Measurements from ENCODE around the gene ZNF385D. TPM values are rescaled to one million over a fixed set of nuclear protein-coding genes. Genes with fewer than 3 reads are reported as not detected.

ZNF385D gene
- total RNA-seq, 1 donor from 2014 or later: under 0.01 TPM

GRCh38 chr3:21792176-21792575, 41.2 kb upstream of the ZNF385D start:
- no peak overlapping the region for H3K4me3 ChIP-seq (ENCODE audit: low read depth, low read length)
- FAIRE-seq (no peak), DNase-seq (ENCODE audit: low read depth) (no peak)
- no peak for TF ChIP-seq CTCF (IDR thresholded peaks at IDR 0.05; ENCODE audit: insufficient read depth, low read length, severe bottlenecking)
- no peaks in the 10 kb centered on the region for H3K27me3 ChIP-seq (ENCODE audit: control insufficient read depth, insufficient read depth, low read length)
- H3K36me3 ChIP-seq (ENCODE audit: control insufficient read depth, insufficient read depth, low read length): no peaks in the 10 kb centered on the region

DNA sequence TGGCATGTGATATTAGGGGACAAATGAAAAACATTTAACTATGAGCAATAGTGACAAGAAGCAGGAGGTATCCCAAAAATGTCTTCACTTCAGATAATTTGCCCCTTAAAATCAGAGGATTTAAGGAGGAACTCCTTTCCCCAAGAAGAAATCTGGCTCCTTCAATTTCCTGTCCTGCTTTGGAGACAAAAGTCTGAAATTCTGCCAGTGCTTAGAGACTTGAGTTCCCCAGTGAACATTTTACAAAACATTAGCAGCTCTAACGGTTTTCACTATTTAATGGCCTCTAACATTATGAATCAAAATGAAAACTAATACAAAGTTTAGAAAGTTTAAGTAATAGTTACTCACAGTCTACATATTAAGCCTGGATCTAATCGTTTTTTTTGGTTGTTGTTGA, 40.3 kb upstream of the ZNF385D start:
- FAIRE-seq: no peak
- Histone ChIP-seq H3K36me3 (ENCODE audit: control insufficient read depth, insufficient read depth, low read length) (no peaks in the 10 kb centered on the region), H3K4me3 (ENCODE audit: low read depth, low read length) (no peak overlapping the region), H3K27me3 (ENCODE audit: control insufficient read depth, insufficient read depth, low read length) (no peaks in the 10 kb centered on the region)
- DNase-seq (ENCODE audit: low read depth): no peak
- no peak for TF ChIP-seq CTCF (IDR thresholded peaks at IDR 0.05; ENCODE audit: insufficient read depth, low read length, severe bottlenecking)

DNA sequence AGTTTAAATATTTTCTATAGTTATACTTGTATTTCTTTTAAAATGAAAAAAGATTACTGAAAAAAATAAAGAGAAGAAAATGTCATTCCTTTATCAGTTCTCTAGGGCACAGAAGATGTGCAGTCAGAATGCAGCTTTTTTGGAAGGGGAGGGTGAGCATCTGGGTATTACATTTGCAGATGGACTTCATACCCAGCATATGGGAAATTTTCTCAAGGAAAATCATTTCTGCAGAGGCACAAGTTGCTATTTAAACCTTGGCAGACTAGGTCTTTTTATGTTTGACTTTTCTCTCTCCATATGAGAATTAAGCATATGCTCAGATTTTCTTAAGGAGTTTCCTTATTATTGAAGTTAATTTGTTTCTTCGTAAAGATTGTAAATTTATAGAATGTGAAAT, 39.5 kb upstream of the ZNF385D start:
- no peak for TF ChIP-seq CTCF (IDR thresholded peaks at IDR 0.05; ENCODE audit: insufficient read depth, low read length, severe bottlenecking)
- H3K27me3 ChIP-seq (ENCODE audit: control insufficient read depth, insufficient read depth, low read length): no peaks in the 10 kb centered on the region
- no peaks in the 10 kb centered on the region for H3K36me3 ChIP-seq (ENCODE audit: control insufficient read depth, insufficient read depth, low read length)
- no peak for FAIRE-seq
- no peak for DNase-seq (ENCODE audit: low read depth)
- H3K4me3 ChIP-seq (ENCODE audit: low read depth, low read length): no peak overlapping the region

DNA sequence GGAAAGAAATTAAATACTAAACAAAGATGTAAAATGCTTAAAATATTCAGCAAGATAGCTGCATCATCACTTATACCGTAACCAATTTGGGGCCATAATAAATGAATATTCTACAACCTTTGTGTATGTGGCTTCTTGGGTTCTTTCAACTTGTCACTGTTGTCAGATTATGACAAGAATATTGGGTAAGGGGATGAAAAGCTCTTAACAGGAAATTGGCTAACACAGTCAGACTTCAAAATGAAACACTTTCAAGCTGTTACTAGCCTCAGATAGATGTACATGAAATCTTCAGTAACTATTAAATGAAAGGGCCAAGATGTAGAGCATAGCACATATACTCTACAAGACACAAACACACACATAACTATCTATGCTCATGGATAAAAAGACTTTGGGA, 38.7 kb upstream of the ZNF385D start:
- H3K27me3 ChIP-seq (ENCODE audit: control insufficient read depth, insufficient read depth, low read length): no peaks in the 10 kb centered on the region
- no peak for TF ChIP-seq CTCF (IDR thresholded peaks at IDR 0.05; ENCODE audit: insufficient read depth, low read length, severe bottlenecking)
- no peak for DNase-seq (ENCODE audit: low read depth)
- H3K4me3 ChIP-seq (ENCODE audit: low read depth, low read length): no peak overlapping the region
- no peak for FAIRE-seq
- no peaks in the 10 kb centered on the region for H3K36me3 ChIP-seq (ENCODE audit: control insufficient read depth, insufficient read depth, low read length)

DNA sequence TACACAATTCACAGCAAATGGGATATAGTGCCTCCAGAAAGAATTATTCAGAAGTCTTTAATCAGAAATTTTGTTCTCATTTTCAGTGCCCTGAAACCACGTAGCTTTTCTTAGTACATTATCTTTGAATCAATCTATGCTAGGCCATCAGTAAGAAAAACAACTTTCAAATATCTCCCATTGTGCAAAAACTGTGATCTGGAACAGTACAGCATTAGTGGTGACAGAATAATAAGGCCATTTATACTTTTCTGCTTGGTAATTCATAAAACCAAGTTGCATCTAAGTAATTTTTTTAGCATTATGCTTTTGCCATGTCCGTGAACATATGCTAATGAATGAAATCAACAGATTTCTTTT, 35.4 kb upstream of the ZNF385D start:
- FAIRE-seq (no peak), DNase-seq (ENCODE audit: low read depth) (no peak)
- no peak for TF ChIP-seq CTCF (IDR thresholded peaks at IDR 0.05; ENCODE audit: insufficient read depth, low read length, severe bottlenecking)

GRCh38 chr3:21785765-21786437, 34.9 kb upstream of the ZNF385D start:
- Histone ChIP-seq H3K36me3 (ENCODE audit: control insufficient read depth, insufficient read depth, low read length) (no peaks in the 10 kb centered on the region), H3K4me3 (ENCODE audit: low read depth, low read length) (no peak overlapping the region), H3K27me3 (ENCODE audit: control insufficient read depth, insufficient read depth, low read length) (no peaks in the 10 kb centered on the region)
- FAIRE-seq (no peak), DNase-seq (ENCODE audit: low read depth) (no peak)
- no peak for TF ChIP-seq CTCF (IDR thresholded peaks at IDR 0.05; ENCODE audit: insufficient read depth, low read length, severe bottlenecking)

More for the DNA sequence above, 35.4 kb upstream of the ZNF385D start:
- Histone ChIP-seq H3K27me3 (ENCODE audit: control insufficient read depth, insufficient read depth, low read length) (no peaks in the 10 kb centered on the region), H3K36me3 (ENCODE audit: control insufficient read depth, insufficient read depth, low read length) (no peaks in the 10 kb centered on the region), H3K4me3 (ENCODE audit: low read depth, low read length) (no peak overlapping the region)

All from bronchial epithelial cell (primary cell).